ENCODE results near the gene MAB21L2.

MAB21L2 gene

DNA sequence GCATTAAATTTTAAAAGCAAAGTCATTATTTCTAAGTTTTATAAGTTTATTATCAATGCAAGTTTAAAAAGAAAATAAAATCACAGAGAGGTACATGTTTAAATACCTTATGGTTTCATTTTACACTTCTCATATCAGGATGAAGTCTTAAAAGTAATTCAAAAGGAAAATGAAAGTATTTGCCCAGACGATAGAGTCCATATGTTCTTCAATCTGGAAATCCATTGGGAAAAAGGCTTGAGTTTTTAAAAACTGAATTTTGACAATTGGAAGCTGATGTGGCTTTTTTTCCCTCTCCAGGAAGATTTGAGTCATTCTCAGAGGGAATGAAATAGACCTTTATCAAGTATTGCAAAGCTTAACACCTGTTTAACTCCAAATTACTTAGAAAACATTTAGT lies 37.1 kb downstream of the MAB21L2 start:
- no peak for DNase-seq

GRCh38 chr4:150624055-150624454 lies 42.1 kb downstream of the MAB21L2 start:
- no peak for DNase-seq

DNA sequence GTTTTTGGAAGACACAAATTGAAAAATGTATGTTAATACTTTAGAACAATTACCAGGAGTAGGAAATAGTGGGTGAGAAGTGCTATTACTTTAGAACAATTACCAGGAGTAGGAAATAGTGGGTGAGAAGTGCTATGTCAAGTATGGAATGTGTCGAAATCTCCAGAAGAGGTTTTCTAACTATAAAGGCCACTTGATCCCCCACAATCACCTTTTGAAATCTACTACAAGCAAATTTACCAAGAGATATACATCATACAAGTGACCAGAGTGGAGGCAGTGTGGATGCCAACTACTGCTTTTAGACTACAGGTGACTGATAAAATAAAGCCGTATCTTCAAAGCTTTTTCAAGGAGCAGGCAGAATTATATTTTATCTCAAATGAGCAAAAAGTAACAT lies 43.1 kb downstream of the MAB21L2 start:
- no peak for DNase-seq

DNA sequence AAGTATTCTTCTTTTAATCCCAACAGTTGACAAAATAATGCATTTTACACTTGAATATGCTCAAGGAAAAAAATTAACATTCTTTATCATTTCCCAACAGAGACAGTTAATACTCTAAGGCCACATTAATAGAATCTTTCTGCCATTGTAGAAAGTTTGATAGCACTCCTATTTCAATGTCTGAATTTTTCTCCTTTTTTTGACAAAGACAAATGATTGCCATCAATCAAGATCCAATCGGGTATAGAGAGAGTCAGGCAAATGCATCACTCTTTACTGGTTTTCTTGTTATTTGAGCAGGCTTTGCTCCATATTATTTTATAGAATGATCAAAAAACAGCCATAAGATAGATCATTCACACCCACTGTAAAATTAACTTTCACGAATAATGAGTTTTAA lies 46.1 kb downstream of the MAB21L2 start:
- no peak for DNase-seq

GRCh38 chr4:150632639-150633038 lies 50.7 kb downstream of the MAB21L2 start:
- no peak for DNase-seq
